Fibroblast of lung (primary cell): Measurements from ENCODE around the gene SLC18A3. TPM values are rescaled to one million over a fixed set of nuclear protein-coding genes. Genes with fewer than 3 reads are reported as not detected.

Experiments
- DNase-seq, 2 donors: peaks; one replicate each; pipeline versions ENCODE4 v3.0.0 to v3.0.0-alpha.2; 2010; ENCODE audit warnings: low read depth in 2 of 2
- H2AFZ ChIP-seq: 2 replicates; pipeline ENCODE4 v1.5.1; 2012; ENCODE audit warnings: low read length, control low read depth, inconsistent platforms
- H3K27ac ChIP-seq: 2 replicates; pipeline ENCODE4 v1.5.1; 2011; ENCODE audit warnings: low read length, control low read depth; ENCODE audit not compliant: insufficient read depth
- H3K27me3 ChIP-seq: 2 replicates; pipeline ENCODE4 v1.5.1; 2011; ENCODE audit warnings: mild to moderate bottlenecking, low read length; ENCODE audit not compliant: control insufficient read depth, insufficient read depth
- H3K36me3 ChIP-seq: 2 replicates; pipeline ENCODE4 v1.5.1; 2011; ENCODE audit warnings: low read length; ENCODE audit not compliant: control insufficient read depth, insufficient read depth
- H3K4me1 ChIP-seq: 2 replicates; pipeline ENCODE4 v1.5.1; 2011; ENCODE audit warnings: low read length; ENCODE audit not compliant: control insufficient read depth, insufficient read depth; ENCODE audit errors: extremely low read depth
- H3K4me2 ChIP-seq: 2 replicates; pipeline ENCODE4 v1.5.1; 2011; ENCODE audit warnings: low read length, control low read depth; ENCODE audit not compliant: insufficient read depth; ENCODE audit errors: extremely low read depth
- H3K4me3 ChIP-seq, 4 experiments: fragments of 200-600 bp in 1 of 4; sonication (generic) in 1 of 4; replicated peaks in 1 of 4; 2 replicates each; pipeline ENCODE4 v1.5.1; 2011 to 2016; ENCODE audit warnings: low read length in 4 of 4, low read depth in 3 of 4, mild to moderate bottlenecking in 3 of 4, control low read depth in 2 of 4, inconsistent platforms in 1 of 4, mixed read lengths in 1 of 4; ENCODE audit not compliant: insufficient read depth in 1 of 4; ENCODE audit errors: control extremely low read depth in 1 of 4
- H3K79me2 ChIP-seq: 2 replicates; pipeline ENCODE4 v1.5.1; 2012; ENCODE audit warnings: mild to moderate bottlenecking, low read length, inconsistent platforms; ENCODE audit not compliant: control insufficient read depth, insufficient read depth
- H3K9ac ChIP-seq: 2 replicates; pipeline ENCODE4 v1.5.1; 2011; ENCODE audit warnings: mild to moderate bottlenecking, low read length, control low read depth; ENCODE audit not compliant: insufficient read depth
- H3K9me3 ChIP-seq: 2 replicates; pipeline ENCODE4 v1.5.1; 2012; ENCODE audit warnings: low read depth, low read length; ENCODE audit not compliant: control insufficient read depth, insufficient read depth
- H4K20me1 ChIP-seq: 2 replicates; pipeline ENCODE4 v1.5.1; 2011; ENCODE audit warnings: low read length; ENCODE audit not compliant: control insufficient read depth, insufficient read depth; ENCODE audit errors: extremely low read depth
- EZH2 ChIP-seq: IDR thresholded peaks from 2 replicates; pipeline ENCODE4 v1.5.1; 2012; ENCODE audit warnings: low read length, control low read depth, mild to moderate bottlenecking; ENCODE audit errors: missing control alignments
- polyA plus RNA-seq, 2 donors: library from polyadenylated mRNA; depleted of rRNA in 1 of 2; stranded (reverse) in 1 of 2; unstranded in 1 of 2; fragments of >200 nt; gene quantifications; 2 replicates each; pipeline ENCODE4 v1.2.1, GENCODE V29; 2011 to 2012; ENCODE audit warnings: missing spikeins in 1 of 2
- total RNA-seq: library from RNA; depleted of rRNA; stranded (reverse); fragments of >200 nt; gene quantifications from 2 replicates; pipeline ENCODE4 v1.2.1, GENCODE V29; 2014
- TF ChIP-seq, protein P1 (sequence below), 2 donors: IDR thresholded peaks in 1 of 2; conservative IDR thresholded peaks in 1 of 2; 1 replicate in 1 of 2; 2 replicates in 1 of 2; pipeline ENCODE4 v1.5.1; 2011 to 2012; ENCODE audit warnings: low read length in 2 of 2, control low read depth in 1 of 2, inconsistent platforms in 1 of 2, low read depth in 1 of 2, mild to moderate bottlenecking in 1 of 2

SLC18A3 gene
- total and polyA plus RNA-seq, 2 donors (not counting 1 experiment from before 2014, with no cell fraction given) = not detected

DNA sequence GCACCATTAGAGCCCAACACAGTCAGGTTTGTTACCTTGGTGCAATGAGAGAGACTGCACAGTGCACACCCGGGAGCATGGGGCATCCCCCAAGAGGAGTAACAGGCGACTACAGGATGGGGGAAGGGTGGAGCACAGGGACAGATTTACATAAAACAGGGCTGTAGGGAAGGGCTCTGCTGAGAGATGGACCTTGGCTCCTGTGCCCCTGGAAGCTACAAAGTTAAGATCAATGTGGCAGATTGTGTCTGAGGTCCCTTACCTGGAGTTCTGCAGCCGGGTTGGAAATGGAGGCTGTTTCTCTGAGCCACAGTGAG lies 13.7 kb upstream of the SLC18A3 start:
- Histone ChIP-seq H2AFZ (no peak overlapping the region), H3K4me1 (no peaks in the 10 kb centered on the region), H3K4me2 (no peak overlapping the region), H3K9ac (no peak overlapping the region), H3K27ac (no peak overlapping the region), H3K4me3 (no peak overlapping the region), H3K79me2 (no peaks in the 10 kb centered on the region), H4K20me1 (no peaks in the 10 kb centered on the region), H3K9me3 (no peaks in the 10 kb centered on the region), H3K36me3 (no peaks in the 10 kb centered on the region), H3K27me3 (peaks cover 3% of the 10 kb centered on the region)
- TF ChIP-seq EZH2 = no peak
- TF ChIP-seq, protein P1, sequence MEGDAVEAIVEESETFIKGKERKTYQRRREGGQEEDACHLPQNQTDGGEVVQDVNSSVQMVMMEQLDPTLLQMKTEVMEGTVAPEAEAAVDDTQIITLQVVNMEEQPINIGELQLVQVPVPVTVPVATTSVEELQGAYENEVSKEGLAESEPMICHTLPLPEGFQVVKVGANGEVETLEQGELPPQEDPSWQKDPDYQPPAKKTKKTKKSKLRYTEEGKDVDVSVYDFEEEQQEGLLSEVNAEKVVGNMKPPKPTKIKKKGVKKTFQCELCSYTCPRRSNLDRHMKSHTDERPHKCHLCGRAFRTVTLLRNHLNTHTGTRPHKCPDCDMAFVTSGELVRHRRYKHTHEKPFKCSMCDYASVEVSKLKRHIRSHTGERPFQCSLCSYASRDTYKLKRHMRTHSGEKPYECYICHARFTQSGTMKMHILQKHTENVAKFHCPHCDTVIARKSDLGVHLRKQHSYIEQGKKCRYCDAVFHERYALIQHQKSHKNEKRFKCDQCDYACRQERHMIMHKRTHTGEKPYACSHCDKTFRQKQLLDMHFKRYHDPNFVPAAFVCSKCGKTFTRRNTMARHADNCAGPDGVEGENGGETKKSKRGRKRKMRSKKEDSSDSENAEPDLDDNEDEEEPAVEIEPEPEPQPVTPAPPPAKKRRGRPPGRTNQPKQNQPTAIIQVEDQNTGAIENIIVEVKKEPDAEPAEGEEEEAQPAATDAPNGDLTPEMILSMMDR (conservative IDR thresholded peaks at IDR 0.05 in 1 of 2, IDR thresholded peaks at IDR 0.05 in 1 of 2; ENCODE audit: low read depth in 1 of 2, low read length in 2 of 2) = no peak
- no peak for DNase-seq

DNA sequence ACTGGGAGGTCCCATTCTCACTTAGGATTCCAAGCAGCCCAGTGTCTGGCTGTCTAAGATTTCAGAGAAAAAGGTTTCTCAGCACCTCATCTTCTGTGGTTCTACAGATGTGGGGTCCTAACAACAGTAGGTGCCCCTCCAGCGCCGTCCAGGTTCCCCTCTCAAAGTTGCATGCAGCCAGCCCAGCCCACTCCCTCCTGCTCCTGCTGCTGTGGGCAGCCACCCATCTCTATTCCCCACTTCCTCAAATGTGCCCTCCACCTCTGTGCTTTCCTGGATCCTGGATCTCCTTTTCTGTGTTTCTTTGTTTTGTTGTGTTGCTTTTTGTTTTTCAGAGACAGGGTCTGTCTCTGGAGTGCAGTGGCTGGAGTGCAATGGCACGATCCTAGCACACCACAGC lies 13.3 kb upstream of the SLC18A3 start:
- no peak overlapping the region for H3K9ac ChIP-seq
- no peaks in the 10 kb centered on the region for H3K9me3 ChIP-seq
- H2AFZ ChIP-seq = no peak overlapping the region
- DNase-seq = no peak
- H3K4me3 ChIP-seq = no peak overlapping the region
- TF ChIP-seq, protein P1 (conservative IDR thresholded peaks at IDR 0.05 in 1 of 2, IDR thresholded peaks at IDR 0.05 in 1 of 2; ENCODE audit: low read depth in 1 of 2, low read length in 2 of 2) = no peak
- TF ChIP-seq EZH2 = no peak
- H3K4me2 ChIP-seq = no peak overlapping the region
- H3K36me3 ChIP-seq = no peaks in the 10 kb centered on the region
- no peak overlapping the region for H3K27ac ChIP-seq
- no peaks in the 10 kb centered on the region for H3K79me2 ChIP-seq
- H3K4me1 ChIP-seq = no peaks in the 10 kb centered on the region
- peaks cover 3% of the 10 kb centered on the region for H3K27me3 ChIP-seq
- H4K20me1 ChIP-seq = no peaks in the 10 kb centered on the region

- Histone ChIP-seq H3K9me3 (no peaks in the 10 kb centered on the region), H3K36me3 (no peaks in the 10 kb centered on the region), H4K20me1 (no peaks in the 10 kb centered on the region), H3K4me3 (no peak overlapping the region), H3K4me2 (no peak overlapping the region), H3K4me1 (no peaks in the 10 kb centered on the region), H3K27me3 (peaks cover 3% of the 10 kb centered on the region), H3K9ac (no peak overlapping the region), H2AFZ (no peak overlapping the region), H3K27ac (no peak overlapping the region), H3K79me2 (no peaks in the 10 kb centered on the region)
- no peak for TF ChIP-seq EZH2
- TF ChIP-seq, protein P1 (conservative IDR thresholded peaks at IDR 0.05 in 1 of 2, IDR thresholded peaks at IDR 0.05 in 1 of 2; ENCODE audit: low read depth in 1 of 2, low read length in 2 of 2) = no peak
- no peak for DNase-seq
Measured at GRCh38 chr10:49597426-49598163, 12.5 kb upstream of the SLC18A3 start.
